ENCODE data around the gene TBX4. TPM values are rescaled to one million over a fixed set of nuclear protein-coding genes. Genes with fewer than 3 reads are reported as not detected.

The TBX4 gene
- polyA plus RNA-seq, 3 donors = not detected

DNA sequence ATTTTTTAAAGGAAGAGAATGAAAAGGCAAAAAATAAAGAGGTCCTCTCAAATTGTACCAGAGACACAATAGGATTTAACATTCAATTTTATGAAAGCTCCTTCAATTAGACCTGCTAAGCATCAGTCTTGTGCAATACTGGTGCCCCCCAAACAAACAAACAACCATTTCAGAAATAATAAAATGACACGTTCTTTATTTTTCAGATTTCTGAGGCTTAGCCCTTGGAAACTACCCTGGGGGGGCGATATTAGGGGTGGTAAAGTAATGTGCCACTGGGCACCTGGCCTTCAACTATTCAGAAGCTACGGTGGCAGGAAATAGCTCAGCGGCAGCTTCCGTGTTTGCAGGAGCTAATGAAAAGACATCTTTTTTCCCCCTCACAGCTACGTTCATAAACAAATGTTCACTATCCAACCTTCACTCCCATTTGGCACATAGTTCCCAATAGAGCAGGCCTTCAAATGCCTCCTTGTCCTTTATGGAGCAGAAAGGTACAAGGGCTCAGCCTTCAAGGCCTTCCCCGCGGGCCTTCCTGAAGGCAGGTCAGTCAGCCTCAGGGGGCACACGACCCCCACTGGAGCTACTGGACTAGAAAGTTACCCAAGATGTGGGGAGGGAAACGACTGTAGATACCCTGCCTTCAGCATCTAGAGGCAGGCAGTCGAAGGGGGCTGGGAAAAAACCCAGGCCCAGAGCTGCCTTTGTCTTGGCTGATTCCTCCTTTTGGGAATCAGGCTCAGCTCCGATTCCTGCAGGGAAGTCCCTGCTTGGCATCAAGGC is 44.1 kb downstream of the TBX4 start:
- Mint-ChIP-seq H3K27ac (no peak overlapping the region), H3K4me3 (peak overlapping the region in 1 of 2 donors; percentile 13), H3K27me3 (ENCODE audit: low read depth in 3 of 3) (peaks cover 2 to 31% (median 17%) of the 10 kb centered on the region in 3 donors), H3K9me3 (peaks cover 0 to 4% (median 0%) of the 10 kb centered on the region in 7 donors), H3K4me1 (peaks cover 9% of the 10 kb centered on the region), H3K36me3 (no peaks in the 10 kb centered on the region)
- Histone ChIP-seq H3K36me3 (replicated peaks in 1 of 2; ENCODE audit: control insufficient read depth in 1 of 2, insufficient read depth in 2 of 2, low read length in 2 of 2) (no peaks in the 10 kb centered on the region), H3K4me1 (ENCODE audit: control insufficient read depth in 1 of 2, insufficient read depth in 2 of 2, low read length in 2 of 2) (no peaks in the 10 kb centered on the region), H3K4me2 (replicated peaks; ENCODE audit: extremely low read depth, low read length, poor library complexity, severe bottlenecking) (no peak overlapping the region), H3K4me3 (replicated peaks in 1 of 3; ENCODE audit: low read depth in 2 of 3, low read length in 3 of 3) (no peak overlapping the region), H3K9ac (ENCODE audit: insufficient read depth, low read length, poor library complexity, severe bottlenecking) (no peak overlapping the region), H2AFZ (ENCODE audit: insufficient read depth, low read depth, low read length, poor library complexity, severe bottlenecking) (no peak overlapping the region), H3K9me3 (replicated peaks in 1 of 2; ENCODE audit: control insufficient read depth in 1 of 2, insufficient read depth in 1 of 2, low read length in 2 of 2) (no peaks in the 10 kb centered on the region), H3K79me2 (ENCODE audit: insufficient read depth, low read length) (no peaks in the 10 kb centered on the region), H3K27ac (ENCODE audit: low read depth in 1 of 2, low read length in 2 of 2) (no peak overlapping the region), H4K20me1 (ENCODE audit: insufficient read depth, low read length) (no peaks in the 10 kb centered on the region), H3K27me3 (ENCODE audit: control insufficient read depth in 2 of 2, insufficient read depth in 2 of 2, low read length in 2 of 2) (no peaks in the 10 kb centered on the region)
- TF ChIP-seq, protein P1, sequence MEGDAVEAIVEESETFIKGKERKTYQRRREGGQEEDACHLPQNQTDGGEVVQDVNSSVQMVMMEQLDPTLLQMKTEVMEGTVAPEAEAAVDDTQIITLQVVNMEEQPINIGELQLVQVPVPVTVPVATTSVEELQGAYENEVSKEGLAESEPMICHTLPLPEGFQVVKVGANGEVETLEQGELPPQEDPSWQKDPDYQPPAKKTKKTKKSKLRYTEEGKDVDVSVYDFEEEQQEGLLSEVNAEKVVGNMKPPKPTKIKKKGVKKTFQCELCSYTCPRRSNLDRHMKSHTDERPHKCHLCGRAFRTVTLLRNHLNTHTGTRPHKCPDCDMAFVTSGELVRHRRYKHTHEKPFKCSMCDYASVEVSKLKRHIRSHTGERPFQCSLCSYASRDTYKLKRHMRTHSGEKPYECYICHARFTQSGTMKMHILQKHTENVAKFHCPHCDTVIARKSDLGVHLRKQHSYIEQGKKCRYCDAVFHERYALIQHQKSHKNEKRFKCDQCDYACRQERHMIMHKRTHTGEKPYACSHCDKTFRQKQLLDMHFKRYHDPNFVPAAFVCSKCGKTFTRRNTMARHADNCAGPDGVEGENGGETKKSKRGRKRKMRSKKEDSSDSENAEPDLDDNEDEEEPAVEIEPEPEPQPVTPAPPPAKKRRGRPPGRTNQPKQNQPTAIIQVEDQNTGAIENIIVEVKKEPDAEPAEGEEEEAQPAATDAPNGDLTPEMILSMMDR (IDR thresholded peaks at IDR 0.05) = no peak
- DNase-seq = no peak
- intact Hi-C loops (cut with micrococcal nuclease) = no loop called here
- 98% methylated on average over 8 of the region's 12 CpGs for WGBS (ENCODE audit: insufficient coverage)

DNA sequence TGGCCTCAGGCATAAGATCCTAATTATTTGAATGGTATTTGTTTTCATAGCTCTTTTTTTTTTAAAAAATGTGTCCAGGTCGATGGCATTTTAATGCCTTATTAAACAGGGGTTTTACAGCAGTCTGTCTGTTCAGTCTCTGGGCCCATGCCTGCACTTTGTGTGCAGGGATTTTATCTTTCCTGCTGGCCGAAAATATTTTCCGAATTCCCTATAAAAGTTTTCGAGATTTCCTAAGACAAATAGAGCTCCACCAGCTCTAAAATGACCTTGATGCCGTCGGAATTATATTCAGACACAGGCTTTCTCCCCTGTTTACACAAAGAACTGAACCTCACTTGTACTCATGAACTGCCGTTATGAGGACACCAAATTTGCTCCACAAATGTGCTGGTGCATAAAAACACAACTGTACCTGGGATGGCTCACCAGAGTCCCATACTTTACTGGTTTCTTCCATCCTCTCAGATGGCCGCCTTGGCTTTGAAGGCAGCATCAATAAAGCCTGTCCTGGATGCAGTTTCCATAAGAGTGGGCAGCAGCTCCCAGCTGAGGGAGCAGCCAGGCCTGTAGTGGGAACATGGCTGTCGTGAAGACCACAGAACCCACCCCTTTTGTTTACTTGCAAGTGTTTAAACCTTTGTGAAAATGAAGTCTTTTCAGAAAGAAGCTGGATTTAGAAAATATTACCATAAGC is 44.9 kb downstream of the TBX4 start:
- Histone ChIP-seq H3K9ac (ENCODE audit: insufficient read depth, low read length, poor library complexity, severe bottlenecking) (no peak overlapping the region), H3K27ac (ENCODE audit: low read depth in 1 of 2, low read length in 2 of 2) (no peak overlapping the region), H2AFZ (ENCODE audit: insufficient read depth, low read depth, low read length, poor library complexity, severe bottlenecking) (no peak overlapping the region), H3K79me2 (ENCODE audit: insufficient read depth, low read length) (no peaks in the 10 kb centered on the region), H3K4me3 (replicated peaks in 1 of 3; ENCODE audit: low read depth in 2 of 3, low read length in 3 of 3) (no peak overlapping the region), H3K4me1 (ENCODE audit: control insufficient read depth in 1 of 2, insufficient read depth in 2 of 2, low read length in 2 of 2) (no peaks in the 10 kb centered on the region), H3K4me2 (replicated peaks; ENCODE audit: extremely low read depth, low read length, poor library complexity, severe bottlenecking) (no peak overlapping the region), H4K20me1 (ENCODE audit: insufficient read depth, low read length) (no peaks in the 10 kb centered on the region), H3K27me3 (ENCODE audit: control insufficient read depth in 2 of 2, insufficient read depth in 2 of 2, low read length in 2 of 2) (no peaks in the 10 kb centered on the region), H3K9me3 (replicated peaks in 1 of 2; ENCODE audit: control insufficient read depth in 1 of 2, insufficient read depth in 1 of 2, low read length in 2 of 2) (no peaks in the 10 kb centered on the region), H3K36me3 (replicated peaks in 1 of 2; ENCODE audit: control insufficient read depth in 1 of 2, insufficient read depth in 2 of 2, low read length in 2 of 2) (no peaks in the 10 kb centered on the region)
- TF ChIP-seq, protein P1 (IDR thresholded peaks at IDR 0.05) = no peak
- no peak overlapping the region for H3K27ac Mint-ChIP-seq
- no peaks in the 10 kb centered on the region for H3K36me3 Mint-ChIP-seq
- H3K27me3 Mint-ChIP-seq (ENCODE audit: low read depth in 3 of 3) = peaks cover 2 to 33% (median 17%) of the 10 kb centered on the region in 3 donors
- no peak overlapping the region for H3K4me3 Mint-ChIP-seq
- intact Hi-C loops (cut with micrococcal nuclease) = no loop called here
- no peak for DNase-seq
- WGBS (ENCODE audit: insufficient coverage) = 93% methylated on average over 9 of the region's 9 CpGs
- H3K9me3 Mint-ChIP-seq = peaks cover 0 to 4% (median 0%) of the 10 kb centered on the region in 7 donors
- peaks cover 9% of the 10 kb centered on the region for H3K4me1 Mint-ChIP-seq
